Tibial nerve (tissue), 4 donors: ENCODE measurements around the gene ISYNA1. TPM values are rescaled to one million over a fixed set of nuclear protein-coding genes. Genes with fewer than 3 reads are reported as not detected.

Experiments used
- DNase-seq, 2 donors: peaks; one replicate each; pipeline ENCODE4 v3.0.0-alpha.2; 2019; ENCODE audit warnings: low spot score in 2 of 2
- H3K27ac ChIP-seq, 4 donors: fragments of 200-600 bp; sonication (generic) in 3 of 4; one replicate each; pipeline ENCODE4 v1.5.1; 2017 to 2019; ENCODE audit warnings: mild to moderate bottlenecking in 1 of 4
- H3K27me3 ChIP-seq, 2 donors: fragments of 200-600 bp; sonication (generic) in 1 of 2; one replicate each; pipeline versions ENCODE4 v1.5.1 to v1.6.0; 2017 to 2019
- H3K36me3 ChIP-seq, 3 donors: fragments of 200-600 bp; sonication (generic); one replicate each; pipeline ENCODE4 v1.5.1; 2018 to 2019
- H3K4me1 ChIP-seq, 4 donors: fragments of 200-600 bp; sonication (generic) in 3 of 4; one replicate each; pipeline ENCODE4 v1.5.1; 2017 to 2019
- H3K4me3 ChIP-seq, 4 donors: fragments of 200-600 bp; sonication (generic) in 3 of 4; one replicate each; pipeline ENCODE4 v1.5.1; 2017 to 2019; ENCODE audit warnings: mild to moderate bottlenecking in 1 of 4, moderate library complexity in 1 of 4
- H3K9me3 ChIP-seq, 4 donors: fragments of 200-600 bp; sonication (generic) in 3 of 4; one replicate each; pipeline ENCODE4 v1.5.1; 2017 to 2019
- CTCF ChIP-seq, 5 experiments: fragments of 200-600 bp in 3 of 5; fragments of 450-650 bp in 2 of 5; sonication (generic) in 3 of 5; IDR thresholded peaks; one replicate each; pipeline ENCODE4 v1.5.1; 2016 to 2019; ENCODE audit warnings: antibody characterized with exemption in 5 of 5, mild to moderate bottlenecking in 3 of 5, moderate library complexity in 2 of 5
- EP300 ChIP-seq, 2 donors: sonication (generic); formaldehyde crosslinking; IDR thresholded peaks; one replicate each; pipeline ENCODE4 v1.6.1; 2017; ENCODE audit warnings: antibody characterized with exemption in 2 of 2, mild to moderate bottlenecking in 1 of 2
- POLR2A ChIP-seq, 2 donors: fragments of 450-650 bp; IDR thresholded peaks; one replicate each; pipeline ENCODE4 v1.6.1; 2017; ENCODE audit warnings: antibody characterized with exemption in 2 of 2, mild to moderate bottlenecking in 2 of 2, moderate library complexity in 2 of 2
- WGBS, 2 donors: methylation state at CpG; one replicate each; pipeline ENCODE4 v1.1.5; 2018; 5-methylcytosine and 5-hydroxymethylcytosine counted together
- total RNA-seq, 4 donors: library from RNA; depleted of rRNA; stranded (reverse); fragments of >200 nt; gene quantifications; one replicate each; pipeline ENCODE4 v1.1.0, GENCODE V29; 2016

The ISYNA1 gene
- total RNA-seq, 4 donors from 2014 or later: 43.5 to 82.2 (median 52.4) TPM

GRCh38 chr19:18433015-18433691 is 4.8 kb downstream of the ISYNA1 start:
- H3K27me3 ChIP-seq: no peaks in the 10 kb centered on the region
- WGBS, 2 donors: 33 to 42% methylated on average over 20 to 27 of the region's 59 CpGs
- no peaks in the 10 kb centered on the region for H3K9me3 ChIP-seq
- H3K27ac ChIP-seq: peak overlapping the region in 2 of 4 donors; percentile 70 to 79
- H3K4me1 ChIP-seq: peaks cover 0 to 68% (median 39%) of the 10 kb centered on the region in 4 donors
- TF ChIP-seq POLR2A (IDR thresholded peaks at IDR 0.05) (no peak), EP300 (IDR thresholded peaks at IDR 0.05) (no peak), CTCF (IDR thresholded peaks at IDR 0.05) (no peak)
- no peak for DNase-seq
- peaks cover 0 to 39% (median 0%) of the 10 kb centered on the region in 3 donors for H3K36me3 ChIP-seq
- peak overlapping the region; percentile 3 to 58 (median 38) for H3K4me3 ChIP-seq

- H3K4me1 ChIP-seq: peaks cover 0 to 67% (median 35%) of the 10 kb centered on the region in 4 donors
Observed at GRCh38 chr19:18432275-18433014, 5.5 kb downstream of the ISYNA1 start.

GRCh38 chr19:18431351-18432197 is 6.4 kb downstream of the ISYNA1 start:
- no peaks in the 10 kb centered on the region for H3K9me3 ChIP-seq
- no peaks in the 10 kb centered on the region for H3K27me3 ChIP-seq
- TF ChIP-seq POLR2A (IDR thresholded peaks at IDR 0.05) (no peak), CTCF (IDR thresholded peaks at IDR 0.05) (no peak), EP300 (IDR thresholded peaks at IDR 0.05) (no peak)
- H3K4me1 ChIP-seq: peaks cover 0 to 67% (median 29%) of the 10 kb centered on the region in 4 donors
- DNase-seq: no peak
- 84 to 86% methylated on average over 26 to 32 of the region's 34 CpGs for WGBS, 2 donors
- H3K36me3 ChIP-seq: peaks cover 0 to 50% (median 0%) of the 10 kb centered on the region in 3 donors
- no peak overlapping the region for H3K4me3 ChIP-seq
- peak overlapping the region in 1 of 4 donors; percentile 36 for H3K27ac ChIP-seq

More at GRCh38 chr19:18432275-18433014, 5.5 kb downstream of the ISYNA1 start:
- peak overlapping the region in 1 of 4 donors; percentile 58 for H3K4me3 ChIP-seq
- WGBS, 2 donors: 70 to 81% methylated on average over 9 to 11 of the region's 13 CpGs
- H3K9me3 ChIP-seq: no peaks in the 10 kb centered on the region
- no peaks in the 10 kb centered on the region for H3K27me3 ChIP-seq
- peak overlapping the region in 3 of 4 donors; percentile 36 to 79 (median 70) for H3K27ac ChIP-seq
- no peak for DNase-seq
- H3K36me3 ChIP-seq: peaks cover 0 to 46% (median 0%) of the 10 kb centered on the region in 3 donors
- TF ChIP-seq CTCF (IDR thresholded peaks at IDR 0.05): no peak
- TF ChIP-seq POLR2A (IDR thresholded peaks at IDR 0.05): no peak
- no peak for TF ChIP-seq EP300 (IDR thresholded peaks at IDR 0.05)

- peaks cover 0 to 44% (median 0%) of the 10 kb centered on the region in 3 donors for H3K36me3 ChIP-seq
- peak overlapping the region in 1 of 4 donors; percentile 90 for H3K27ac ChIP-seq
- no peaks in the 10 kb centered on the region for H3K9me3 ChIP-seq
- no peak for DNase-seq
- no peaks in the 10 kb centered on the region for H3K27me3 ChIP-seq
- 81 to 85% methylated on average over 19 to 21 of the region's 21 CpGs for WGBS, 2 donors
- H3K4me3 ChIP-seq: no peak overlapping the region
- TF ChIP-seq EP300 (IDR thresholded peaks at IDR 0.05): no peak
- no peak for TF ChIP-seq CTCF (IDR thresholded peaks at IDR 0.05)
- TF ChIP-seq POLR2A (IDR thresholded peaks at IDR 0.05): no peak
- H3K4me1 ChIP-seq: peaks cover 0 to 70% (median 35%) of the 10 kb centered on the region in 4 donors
Observed at GRCh38 chr19:18430417-18431144, 7.4 kb downstream of the ISYNA1 start.
